A549 (cell line): ENCODE measurements around the gene PM20D1. TPM values are rescaled to one million over a fixed set of nuclear protein-coding genes. Genes with fewer than 3 reads are reported as not detected.

ENCODE experiments used
- ATAC-seq, 2 experiments: fragments of 200-7000 bp in 1 of 2; fragments of >200 bp in 1 of 2; cut with Nextera tagmentation in 1 of 2; cut with Tn5 transposase in 1 of 2; 3 replicates each; pipeline versions ENCODE4 v1.8.0 to v1.9.1; 2018 to 2020; ENCODE audit warnings: mild to moderate bottlenecking in 1 of 2, moderate library complexity in 1 of 2
- CTCF ChIA-PET: fragments of 300-600 bp; sonication (Branson Sonifier 250); formaldehyde crosslinking; extraction: SDS; loops from one replicate; lab custom pipeline; 2021; ENCODE audit warnings: antibody characterized with exemption, inconsistent platforms; lab: Yijun Ruan, JAX
- POLR2A ChIA-PET: fragments of 350-600 bp; formaldehyde crosslinking; extraction: SDS; loops from one replicate; lab custom pipeline; 2021; ENCODE audit warnings: antibody characterized with exemption, inconsistent platforms; lab: Yijun Ruan, JAX
- DNase-seq, 2 experiments: peaks; one replicate each; pipeline versions ENCODE4 v3.0.0 to v3.0.0-alpha.2; 2011 to 2016; ENCODE audit warnings: low read depth in 1 of 2, low spot score in 1 of 2
- FAIRE-seq: peaks from 2 replicates; lab custom pipeline; 2011; peaks lifted over from hg19 to GRCh38; lab: Jason Lieb, UNC
- H3K27ac ChIP-seq, 2 experiments: fragments of >200 bp; sonication (Bioruptor Twin); formaldehyde crosslinking; 3 replicates each; pipeline ENCODE4 v1.5.1; 2016 to 2017
- H3K4me1 ChIP-seq: fragments of >200 bp; sonication (Bioruptor Twin); formaldehyde crosslinking; 3 replicates; pipeline ENCODE4 v1.6.1; 2016
- H3K4me2 ChIP-seq: fragments of >200 bp; sonication (Bioruptor Twin); formaldehyde crosslinking; 3 replicates; pipeline ENCODE4 v1.6.1; 2016
- H3K4me3 ChIP-seq: fragments of >200 bp; sonication (Bioruptor Twin); formaldehyde crosslinking; 3 replicates; pipeline ENCODE4 v1.5.1; 2016
- H3K9me3 ChIP-seq: fragments of >200 bp; sonication (Bioruptor Twin); formaldehyde crosslinking; 3 replicates; pipeline ENCODE4 v1.6.1; 2016
- BCL3 ChIP-seq: fragments of >200 bp; sonication (Bioruptor Twin); formaldehyde crosslinking; IDR thresholded peaks from 3 replicates; pipeline ENCODE4 v1.6.1; 2016
- BHLHE40 ChIP-seq: IDR thresholded peaks from 2 replicates; pipeline ENCODE4 v1.6.1; 2012; ENCODE audit warnings: low read depth, low read length, inconsistent platforms
- CBX2 ChIP-seq: fragments of 200-600 bp; sonication (generic); IDR thresholded peaks from 2 replicates; pipeline ENCODE4 v1.6.1; 2016; ENCODE audit warnings: low read depth, mild to moderate bottlenecking, borderline replicate concordance
- CHD4 ChIP-seq: fragments of 200-600 bp; sonication (generic); IDR thresholded peaks from 2 replicates; pipeline ENCODE4 v1.6.1; 2016; ENCODE audit warnings: antibody characterized with exemption, mild to moderate bottlenecking, borderline replicate concordance
- EHMT2 ChIP-seq: fragments of 200-600 bp; sonication (generic); IDR thresholded peaks from 2 replicates; pipeline ENCODE4 v1.6.1; 2016; ENCODE audit warnings: antibody characterized with exemption, low read depth, mild to moderate bottlenecking, moderate library complexity
- ELK1 ChIP-seq: fragments of 150-350 bp; IDR thresholded peaks from 2 replicates; pipeline ENCODE4 v1.6.1; 2014; ENCODE audit warnings: low read depth, mild to moderate bottlenecking, low read length
- ESRRA ChIP-seq: fragments of 150-350 bp; IDR thresholded peaks from 2 replicates; pipeline ENCODE4 v1.6.1; 2014; ENCODE audit warnings: mild to moderate bottlenecking, low read length, borderline replicate concordance
- HDAC2 ChIP-seq: fragments of 200-600 bp; sonication (generic); IDR thresholded peaks from 2 replicates; pipeline ENCODE4 v1.6.1; 2016
- HOXB13 ChIP-seq: fragments of 250-450 bp; sonication (Bioruptor Pico); IDR thresholded peaks from 2 replicates; pipeline ENCODE4 v1.5.0; 2020; ENCODE audit warnings: low read depth, mild to moderate bottlenecking, moderate library complexity
- KDM1A ChIP-seq: fragments of 200-600 bp; sonication (generic); IDR thresholded peaks from 2 replicates; pipeline ENCODE4 v1.6.1; 2016; ENCODE audit warnings: low read depth, mild to moderate bottlenecking
- MAFK ChIP-seq: fragments of 450-650 bp; IDR thresholded peaks from 2 replicates; pipeline ENCODE4 v1.6.1; 2014; ENCODE audit not compliant: partially characterized antibody
- NPAS2 ChIP-seq: fragments of 250-450 bp; sonication (Bioruptor Pico); IDR thresholded peaks from 2 replicates; pipeline ENCODE4 v1.8.0; 2022; ENCODE audit warnings: mild to moderate bottlenecking, moderate library complexity, borderline replicate concordance
- PBX3 ChIP-seq: IDR thresholded peaks from 2 replicates; pipeline ENCODE4 v1.6.1; 2012
- POLR2A ChIP-seq: IDR thresholded peaks from 2 replicates; pipeline ENCODE4 v1.6.1; 2012; ENCODE audit warnings: mild to moderate bottlenecking, low read length
- POLR2AphosphoS2 ChIP-seq: conservative IDR thresholded peaks from 2 replicates; pipeline ENCODE4 v1.6.1; 2012; ENCODE audit warnings: low read length, improper control_type of control experiment, inconsistent platforms
- RAD21 ChIP-seq, 2 experiments: fragments of >200 bp in 1 of 2; sonication (Bioruptor Twin) in 1 of 2; formaldehyde crosslinking in 1 of 2; IDR thresholded peaks in 1 of 2; conservative IDR thresholded peaks in 1 of 2; 2 replicates in 1 of 2; 3 replicates in 1 of 2; pipeline ENCODE4 v1.6.1; 2012 to 2018; ENCODE audit warnings: inconsistent platforms in 1 of 2
- RNF2 ChIP-seq: fragments of 200-600 bp; sonication (generic); IDR thresholded peaks from 2 replicates; pipeline ENCODE4 v1.6.1; 2016; ENCODE audit warnings: low read depth, mild to moderate bottlenecking, antibody characterized with exemption, moderate library complexity, borderline replicate concordance
- SREBF2 ChIP-seq: fragments of 450-650 bp; IDR thresholded peaks from 2 replicates; pipeline ENCODE4 v1.6.1; 2014; ENCODE audit warnings: mild to moderate bottlenecking, moderate library complexity
- TP53 ChIP-seq: fragments of 250-450 bp; sonication (Bioruptor Pico); IDR thresholded peaks from 2 replicates; pipeline ENCODE4 v1.5.0; 2021; ENCODE audit warnings: mild to moderate bottlenecking, moderate library complexity
- ZC3H11A ChIP-seq: fragments of 450-650 bp; IDR thresholded peaks from 2 replicates; pipeline ENCODE4 v1.6.1; 2014; ENCODE audit warnings: antibody characterized with exemption, mild to moderate bottlenecking
- ZFP36 ChIP-seq: fragments of 450-650 bp; IDR thresholded peaks from 2 replicates; pipeline ENCODE4 v1.6.1; 2014; ENCODE audit warnings: borderline replicate concordance; ENCODE audit not compliant: partially characterized antibody
- WGBS: methylation state at CpG from one replicate; pipeline ENCODE4 v1.1.6; 2017; ENCODE audit errors: missing lambda C conversion rate; 5-methylcytosine and 5-hydroxymethylcytosine counted together
- polyA plus RNA-seq, 4 experiments: library from polyadenylated mRNA; depleted of rRNA in 3 of 4; stranded (reverse); fragments of >200 nt; fragmentation: RNase III in 1 of 4; extraction: RNeasy Plus Mini Kit Qiagen cat#74134 plus additional on column Dnase treatment in 1 of 4; gene quantifications; 2 replicates in 3 of 4; 3 replicates in 1 of 4; pipeline ENCODE4 v1.2.3, GENCODE V29; 2011 to 2017
- TF ChIP-seq, protein P1 (sequence below): fragments of 250-450 bp; sonication (Bioruptor Pico); IDR thresholded peaks from 2 replicates; pipeline ENCODE4 v1.5.0; 2021; ENCODE audit warnings: mild to moderate bottlenecking, moderate library complexity, borderline replicate concordance
- TF ChIP-seq, protein P2 (sequence below): fragments of >200 bp; sonication (Bioruptor Twin); formaldehyde crosslinking; IDR thresholded peaks from 2 replicates; pipeline ENCODE4 v1.6.1; 2016
- TF ChIP-seq, protein P3 (sequence below): fragments of 200-600 bp; sonication (generic); IDR thresholded peaks from 2 replicates; pipeline ENCODE4 v1.6.1; 2016; ENCODE audit warnings: antibody characterized with exemption, mild to moderate bottlenecking, moderate library complexity

PM20D1 gene
- polyA plus RNA-seq, 2 of the 4 experiments (the other 2 are of a cell fraction): not detected

GRCh38 chr1:205809469-205809868 lies 40.5 kb downstream of the PM20D1 start:
- H3K4me2 ChIP-seq: no peak overlapping the region
- FAIRE-seq: no peak
- no peak overlapping the region for H3K27ac ChIP-seq
- DNase-seq: no peak
- TF ChIP-seq CBX2 (no peak), BCL3 (no peak), KDM1A (no peak), RNF2 (no peak), ZC3H11A (no peak), HOXB13 (CRISPR knock-in tag) (no peak), NPAS2 (CRISPR knock-in tag) (no peak), ELK1 (no peak), BHLHE40 (no peak)
- TF ChIP-seq, protein P1, sequence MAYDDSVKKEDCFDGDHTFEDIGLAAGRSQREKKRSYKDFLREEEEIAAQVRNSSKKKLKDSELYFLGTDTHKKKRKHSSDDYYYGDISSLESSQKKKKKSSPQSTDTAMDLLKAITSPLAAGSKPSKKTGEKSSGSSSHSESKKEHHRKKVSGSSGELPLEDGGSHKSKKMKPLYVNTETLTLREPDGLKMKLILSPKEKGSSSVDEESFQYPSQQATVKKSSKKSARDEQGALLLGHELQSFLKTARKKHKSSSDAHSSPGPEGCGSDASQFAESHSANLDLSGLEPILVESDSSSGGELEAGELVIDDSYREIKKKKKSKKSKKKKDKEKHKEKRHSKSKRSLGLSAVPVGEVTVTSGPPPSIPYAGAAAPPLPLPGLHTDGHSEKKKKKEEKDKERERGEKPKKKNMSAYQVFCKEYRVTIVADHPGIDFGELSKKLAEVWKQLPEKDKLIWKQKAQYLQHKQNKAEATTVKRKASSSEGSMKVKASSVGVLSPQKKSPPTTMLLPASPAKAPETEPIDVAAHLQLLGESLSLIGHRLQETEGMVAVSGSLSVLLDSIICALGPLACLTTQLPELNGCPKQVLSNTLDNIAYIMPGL (CRISPR knock-in tag): no peak
- ATAC-seq: no peak
- POLR2A ChIA-PET: no interaction called here
- no peaks in the 10 kb centered on the region for H3K9me3 ChIP-seq
- WGBS: 89% methylated on average over 3 of the region's 3 CpGs
- no peak overlapping the region for H3K4me3 ChIP-seq
- H3K4me1 ChIP-seq: peaks cover 18% of the 10 kb centered on the region
- CTCF ChIA-PET: interaction anchor here (0.9 to 11.5 kb wide), 4 partner anchors 15 to 168 kb away, joined by 3 to 120 read pairs (median 13); no protein-coding TSS in a partner anchor

GRCh38 chr1:205805082-205805711 lies 44.7 kb downstream of the PM20D1 start:
- Histone ChIP-seq H3K4me2 (no peak overlapping the region), H3K27ac (no peak overlapping the region), H3K4me3 (no peak overlapping the region), H3K4me1 (no peaks in the 10 kb centered on the region), H3K9me3 (no peaks in the 10 kb centered on the region)
- POLR2A ChIA-PET: no interaction called here
- CTCF ChIA-PET: interaction anchor here (1.4 to 11.5 kb wide), 7 partner anchors 10 to 172 kb away, joined by 3 to 120 read pairs (median 6); no protein-coding TSS in a partner anchor
- ATAC-seq (no peak; a peak in 1 of 6 replicates), FAIRE-seq (no peak), DNase-seq (no peak)
- TF ChIP-seq KDM1A: no peak
- no peak for TF ChIP-seq CHD4
- TF ChIP-seq MAFK: no peak
- TF ChIP-seq PBX3: no peak
- TF ChIP-seq, protein P2, sequence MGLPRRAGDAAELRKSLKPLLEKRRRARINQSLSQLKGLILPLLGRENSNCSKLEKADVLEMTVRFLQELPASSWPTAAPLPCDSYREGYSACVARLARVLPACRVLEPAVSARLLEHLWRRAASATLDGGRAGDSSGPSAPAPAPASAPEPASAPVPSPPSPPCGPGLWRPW: no peak
- TF ChIP-seq SREBF2: no peak
- no peak for TF ChIP-seq POLR2A
- WGBS: 76% methylated on average over 5 of the region's 5 CpGs

DNA sequence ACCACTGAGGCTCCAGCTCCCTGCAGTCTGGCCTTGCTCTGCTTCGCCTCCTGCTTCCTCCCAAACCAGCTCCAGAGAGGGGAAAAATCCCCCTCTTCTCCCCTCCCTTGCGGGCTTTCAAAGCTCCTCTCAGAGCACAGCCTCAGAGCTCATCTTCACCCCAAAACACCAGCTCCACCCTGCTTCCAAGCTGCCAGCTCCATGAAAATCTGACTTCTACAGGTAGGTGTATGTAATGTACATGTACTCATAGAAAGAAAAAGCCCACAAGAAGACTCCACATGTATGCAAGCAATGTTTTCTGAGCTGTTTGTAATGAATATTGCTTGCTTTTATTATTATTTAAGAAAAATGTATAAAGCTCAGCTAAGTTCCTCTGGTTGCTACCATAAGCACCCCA lies 45.3 kb downstream of the PM20D1 start:
- ATAC-seq: no peak
- no peak overlapping the region for H3K4me2 ChIP-seq
- no peak overlapping the region for H3K27ac ChIP-seq
- ChIA-PET CTCF (interaction anchor here (1.4 to 11.5 kb wide), 6 partner anchors 10 to 173 kb away, joined by 4 to 120 read pairs (median 6); no protein-coding TSS in a partner anchor), POLR2A (no interaction called here)
- 91% methylated on average over 2 of the region's 2 CpGs for WGBS
- DNase-seq: no peak
- no peaks in the 10 kb centered on the region for H3K4me1 ChIP-seq
- H3K9me3 ChIP-seq: no peaks in the 10 kb centered on the region
- no peak overlapping the region for H3K4me3 ChIP-seq
- no peak for FAIRE-seq
- TF ChIP-seq EHMT2 (no peak), RAD21 (conservative IDR thresholded peaks at IDR 0.05 in 1 of 2, IDR thresholded peaks at IDR 0.05 in 1 of 2) (no peak), ZFP36 (no peak), HDAC2 (no peak), ESRRA (no peak), POLR2AphosphoS2 (no peak), TP53 (no peak)
- TF ChIP-seq, protein P3, sequence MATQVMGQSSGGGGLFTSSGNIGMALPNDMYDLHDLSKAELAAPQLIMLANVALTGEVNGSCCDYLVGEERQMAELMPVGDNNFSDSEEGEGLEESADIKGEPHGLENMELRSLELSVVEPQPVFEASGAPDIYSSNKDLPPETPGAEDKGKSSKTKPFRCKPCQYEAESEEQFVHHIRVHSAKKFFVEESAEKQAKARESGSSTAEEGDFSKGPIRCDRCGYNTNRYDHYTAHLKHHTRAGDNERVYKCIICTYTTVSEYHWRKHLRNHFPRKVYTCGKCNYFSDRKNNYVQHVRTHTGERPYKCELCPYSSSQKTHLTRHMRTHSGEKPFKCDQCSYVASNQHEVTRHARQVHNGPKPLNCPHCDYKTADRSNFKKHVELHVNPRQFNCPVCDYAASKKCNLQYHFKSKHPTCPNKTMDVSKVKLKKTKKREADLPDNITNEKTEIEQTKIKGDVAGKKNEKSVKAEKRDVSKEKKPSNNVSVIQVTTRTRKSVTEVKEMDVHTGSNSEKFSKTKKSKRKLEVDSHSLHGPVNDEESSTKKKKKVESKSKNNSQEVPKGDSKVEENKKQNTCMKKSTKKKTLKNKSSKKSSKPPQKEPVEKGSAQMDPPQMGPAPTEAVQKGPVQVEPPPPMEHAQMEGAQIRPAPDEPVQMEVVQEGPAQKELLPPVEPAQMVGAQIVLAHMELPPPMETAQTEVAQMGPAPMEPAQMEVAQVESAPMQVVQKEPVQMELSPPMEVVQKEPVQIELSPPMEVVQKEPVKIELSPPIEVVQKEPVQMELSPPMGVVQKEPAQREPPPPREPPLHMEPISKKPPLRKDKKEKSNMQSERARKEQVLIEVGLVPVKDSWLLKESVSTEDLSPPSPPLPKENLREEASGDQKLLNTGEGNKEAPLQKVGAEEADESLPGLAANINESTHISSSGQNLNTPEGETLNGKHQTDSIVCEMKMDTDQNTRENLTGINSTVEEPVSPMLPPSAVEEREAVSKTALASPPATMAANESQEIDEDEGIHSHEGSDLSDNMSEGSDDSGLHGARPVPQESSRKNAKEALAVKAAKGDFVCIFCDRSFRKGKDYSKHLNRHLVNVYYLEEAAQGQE: no peak
